Prostate gland (tissue), 2 donors: ENCODE data around the gene RSBN1. TPM values are rescaled to one million over a fixed set of nuclear protein-coding genes. Genes with fewer than 3 reads are reported as not detected.

Experiments used
- DNase-seq: peaks from one replicate; pipeline ENCODE4 v3.0.0-alpha.2; 2019; ENCODE audit warnings: low spot score
- H3K27ac ChIP-seq, 2 donors: fragments of 200-600 bp; sonication (generic); 2 replicates each; pipeline ENCODE4 v1.5.1; 2017 to 2019
- H3K27me3 ChIP-seq: fragments of 200-600 bp; sonication (generic); replicated peaks from 2 replicates; pipeline ENCODE4 v1.5.1; 2019; ENCODE audit not compliant: insufficient read depth
- H3K36me3 ChIP-seq, 2 donors: fragments of 200-600 bp; sonication (generic); 1 replicate in 1 of 2; 2 replicates in 1 of 2; pipeline versions ENCODE4 v1.5.1 to v1.8.1; 2017 to 2019
- H3K4me1 ChIP-seq: fragments of 200-600 bp; sonication (generic); replicated peaks from 2 replicates; pipeline ENCODE4 v1.5.1; 2019
- H3K4me3 ChIP-seq, 2 donors: fragments of 200-600 bp; sonication (generic); 2 replicates each; pipeline ENCODE4 v1.5.1; 2017 to 2019
- H3K9me3 ChIP-seq: fragments of 200-600 bp; sonication (generic); 2 replicates; pipeline ENCODE4 v1.5.1; 2017
- CTCF ChIP-seq, 4 experiments: fragments of 200-600 bp in 2 of 4; fragments of 450-650 bp in 2 of 4; sonication (generic) in 2 of 4; IDR thresholded peaks; 1 replicate in 3 of 4; 2 replicates in 1 of 4; pipeline ENCODE4 v1.5.1; 2016 to 2019; ENCODE audit warnings: antibody characterized with exemption in 4 of 4, mild to moderate bottlenecking in 2 of 4, moderate library complexity in 2 of 4
- POLR2A ChIP-seq: fragments of 450-650 bp; IDR thresholded peaks from one replicate; pipeline ENCODE4 v1.6.1; 2016; ENCODE audit warnings: antibody characterized with exemption, mild to moderate bottlenecking
- POLR2AphosphoS5 ChIP-seq: sonication (generic); formaldehyde crosslinking; IDR thresholded peaks from one replicate; pipeline ENCODE4 v1.6.1; 2017; ENCODE audit warnings: antibody characterized with exemption
- WGBS: methylation state at CpG from one replicate; pipeline ENCODE4 v1.1.5; 2018; 5-methylcytosine and 5-hydroxymethylcytosine counted together
- intact Hi-C: fragments of 100-400 bp; cut with DNase I; formaldehyde crosslinking; loops from one replicate; pipeline ENCODE4 v1.14.2; 2022
- total RNA-seq, 2 donors: library from RNA; depleted of rRNA; stranded (reverse); fragments of >200 nt; gene quantifications; one replicate each; pipeline ENCODE4 v1.1.0, GENCODE V29; 2016

RSBN1 gene
- 10 to 100 TPM; 23.1 to 24.0 TPM for total RNA-seq

DNA sequence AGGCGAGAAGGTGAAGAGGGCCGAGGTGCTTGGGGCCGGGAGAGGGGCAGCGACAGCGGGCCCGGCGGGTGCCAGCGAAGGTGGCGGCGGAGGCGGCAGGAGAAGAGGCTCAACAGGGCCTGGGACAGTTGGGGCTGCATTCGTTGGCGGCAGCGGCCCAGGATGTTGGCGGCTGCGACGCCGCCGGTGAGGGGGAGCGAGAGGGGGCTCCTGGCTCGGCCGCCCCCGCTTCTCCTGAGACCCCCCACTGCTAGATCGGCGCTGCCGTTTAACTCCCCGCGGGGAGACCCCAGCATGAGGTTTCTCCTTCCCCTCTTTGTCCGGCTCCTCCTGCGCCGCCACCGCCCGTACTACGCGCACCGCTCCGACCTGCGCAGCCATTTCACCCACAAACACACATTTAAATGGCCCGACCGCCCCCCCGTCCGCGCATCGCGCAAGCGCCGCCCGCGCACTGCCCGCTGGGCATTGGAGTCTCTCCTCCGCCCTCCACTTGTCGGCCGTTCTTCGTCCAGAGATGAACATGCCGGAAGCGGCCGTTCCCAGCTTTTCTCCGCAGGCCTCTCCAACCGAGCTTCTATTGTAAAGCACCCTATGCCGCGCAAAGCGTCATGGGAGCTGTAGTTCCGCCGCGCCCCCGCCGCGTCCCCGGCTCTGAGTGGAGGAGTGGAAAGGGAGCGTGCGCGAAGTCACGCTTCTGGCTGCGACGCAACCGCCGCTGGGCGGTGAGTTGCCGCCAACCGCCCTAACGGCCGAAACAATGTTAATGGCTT is at the start of gene RSBN1:
RSBN1 (minus strand) TSS at position 589 of the 773 bp plus-strand sequence; CDS start at position 525, 64 bp downstream.
- Histone ChIP-seq H3K27me3 (no peaks in the 10 kb centered on the region), H3K4me1 (no peaks in the 10 kb centered on the region), H3K36me3 (no peaks in the 10 kb centered on the region), H3K9me3 (no peaks in the 10 kb centered on the region), H3K27ac (peak within 1 kb of the TSS; percentile 90 to 94), H3K4me3 (peak within 1 kb of the TSS; percentile 76 to 94)
- TF ChIP-seq CTCF (IDR thresholded peaks at IDR 0.05): peak in 2 of 4 experiments; percentile 40 to 53
- peak; percentile 99 for TF ChIP-seq POLR2AphosphoS5
- TF ChIP-seq POLR2A: peak; percentile 97
- under 1% methylated on average over 69 of the region's 82 CpGs for WGBS
- intact Hi-C loops: loop anchor here (5.0 kb wide), 1 partner anchor 55 kb away; the partner anchor contains the start of gene PHTF1
- DNase-seq: peak; percentile 99

- intact Hi-C loops: no loop called here
- Histone ChIP-seq H3K9me3 (no peaks in the 10 kb centered on the region), H3K27me3 (no peaks in the 10 kb centered on the region), H3K27ac (no peak overlapping the region), H3K4me1 (no peaks in the 10 kb centered on the region), H3K36me3 (no peaks in the 10 kb centered on the region), H3K4me3 (no peak overlapping the region)
- 84% methylated on average over 5 of the region's 5 CpGs for WGBS
- TF ChIP-seq POLR2A (no peak), POLR2AphosphoS5 (no peak), CTCF (IDR thresholded peaks at IDR 0.05) (no peak)
- DNase-seq: no peak
Measured at GRCh38 chr1:113861641-113862040, 49.4 kb upstream of the RSBN1 start.

- no peaks in the 10 kb centered on the region for H3K36me3 ChIP-seq
- no peak overlapping the region for H3K27ac ChIP-seq
- 66% methylated on average over 3 of the region's 3 CpGs for WGBS
- no peaks in the 10 kb centered on the region for H3K4me1 ChIP-seq
- no peak for DNase-seq
- H3K4me3 ChIP-seq: no peak overlapping the region
- intact Hi-C loops: no loop called here
- H3K9me3 ChIP-seq: no peaks in the 10 kb centered on the region
- TF ChIP-seq POLR2A (no peak), POLR2AphosphoS5 (no peak), CTCF (IDR thresholded peaks at IDR 0.05) (no peak)
- H3K27me3 ChIP-seq: no peaks in the 10 kb centered on the region
Measured at GRCh38 chr1:113860891-113861290, 48.6 kb upstream of the RSBN1 start.

- Histone ChIP-seq H3K9me3 (no peaks in the 10 kb centered on the region), H3K27me3 (no peaks in the 10 kb centered on the region), H3K4me3 (no peak overlapping the region), H3K36me3 (no peaks in the 10 kb centered on the region), H3K4me1 (no peaks in the 10 kb centered on the region), H3K27ac (no peak overlapping the region)
- no peak for DNase-seq
- TF ChIP-seq CTCF (IDR thresholded peaks at IDR 0.05) (no peak), POLR2AphosphoS5 (no peak), POLR2A (no peak)
- WGBS: 69% methylated on average over 3 of the region's 3 CpGs
- intact Hi-C loops: no loop called here
Measured at GRCh38 chr1:113859478-113860175, 47.4 kb upstream of the RSBN1 start.
